Immature natural killer cell (primary cell): Measurements from ENCODE around the gene GPX4. TPM values are rescaled to one million over a fixed set of nuclear protein-coding genes. Genes with fewer than 3 reads are reported as not detected.

Experiments used
- DNase-seq, 3 donors: peaks; one replicate each; pipeline ENCODE4 v3.0.0; 2022; ENCODE audit warnings: mixed read lengths in 1 of 3
- H3K27ac Mint-ChIP-seq, 6 donors: one replicate each; pipeline ENCODE4 v1.8.0; 2020; ENCODE audit warnings: mixed read lengths in 6 of 6, mild to moderate bottlenecking in 5 of 6, inconsistent platforms in 4 of 6, moderate library complexity in 3 of 6
- H3K27me3 Mint-ChIP-seq, 3 donors: one replicate each; pipeline ENCODE4 v1.8.0; 2020 to 2021; ENCODE audit warnings: low read depth in 3 of 3, mild to moderate bottlenecking in 3 of 3, mixed read lengths in 3 of 3, moderate library complexity in 3 of 3, inconsistent platforms in 1 of 3
- H3K36me3 Mint-ChIP-seq, 3 donors: one replicate each; pipeline ENCODE4 v1.8.0; 2020; ENCODE audit warnings: mixed read lengths in 3 of 3, inconsistent platforms in 2 of 3, mild to moderate bottlenecking in 2 of 3
- H3K4me1 Mint-ChIP-seq, 2 donors: one replicate each; pipeline ENCODE4 v1.8.0; 2020; ENCODE audit warnings: inconsistent platforms in 2 of 2, mild to moderate bottlenecking in 2 of 2, mixed read lengths in 2 of 2, moderate library complexity in 1 of 2
- H3K4me3 Mint-ChIP-seq, 5 donors: one replicate each; pipeline ENCODE4 v1.8.0; 2020; ENCODE audit warnings: mild to moderate bottlenecking in 5 of 5, mixed read lengths in 5 of 5, inconsistent platforms in 3 of 5, moderate library complexity in 3 of 5
- H3K9me3 Mint-ChIP-seq, 6 donors: one replicate each; pipeline ENCODE4 v1.8.0; 2020; ENCODE audit warnings: mild to moderate bottlenecking in 6 of 6, mixed read lengths in 6 of 6, inconsistent platforms in 4 of 6, moderate library complexity in 3 of 6
- polyA plus RNA-seq, 3 donors: library from polyadenylated mRNA; unstranded; fragments of 300-500 nt; fragmentation: Illumina TruSeq; gene quantifications; one replicate each; pipeline ENCODE4 v1.2.3, GENCODE V29; 2021

GPX4 gene
- polyA plus RNA-seq = 100 to 1,000 TPM; 225 to 320 (median 280) TPM

DNA sequence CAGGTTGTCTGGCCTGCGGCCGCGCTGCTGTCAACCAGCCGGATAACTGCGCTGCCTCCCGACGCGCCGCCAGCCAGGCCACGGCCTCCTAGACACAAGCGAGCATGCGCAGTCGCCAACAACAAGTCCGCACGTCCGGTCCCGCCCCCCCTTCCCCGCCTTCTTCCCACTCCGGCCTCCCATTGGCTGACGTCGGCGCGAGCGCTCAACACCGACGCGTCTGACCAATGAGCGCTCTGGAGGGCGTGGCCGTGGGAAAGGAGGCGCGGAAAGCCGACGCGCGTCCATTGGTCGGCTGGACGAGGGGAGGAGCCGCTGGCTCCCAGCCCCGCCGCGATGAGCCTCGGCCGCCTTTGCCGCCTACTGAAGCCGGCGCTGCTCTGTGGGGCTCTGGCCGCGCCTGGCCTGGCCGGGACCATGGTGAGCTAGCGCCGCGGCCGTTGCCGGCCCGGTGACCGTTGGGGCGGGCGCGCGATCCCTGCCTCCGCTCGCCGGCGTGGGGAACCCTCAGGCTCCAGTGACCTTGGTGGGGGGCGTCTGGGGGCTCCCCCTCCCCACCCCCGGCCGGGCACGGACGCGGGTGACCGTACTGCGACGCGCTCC is at the start of gene GPX4:
Gene GPX4 (plus strand): TSS at position 287 of the 603 bp plus-strand sequence. CDS start 50 bp downstream, at position 337.
- Mint-ChIP-seq H3K36me3 (no peaks in the 10 kb centered on the region), H3K9me3 (no peaks in the 10 kb centered on the region), H3K27ac (peak within 1 kb of the TSS; percentile 88 to 96 (median 94)), H3K4me1 (peaks cover 25 to 38% of the 10 kb centered on the region in 2 donors), H3K27me3 (peaks cover 11 to 18% (median 13%) of the 10 kb centered on the region in 3 donors), H3K4me3 (peak within 1 kb of the TSS; percentile 72 to 80 (median 76))
- peak; percentile 95 to 98 (median 98) for DNase-seq

DNA sequence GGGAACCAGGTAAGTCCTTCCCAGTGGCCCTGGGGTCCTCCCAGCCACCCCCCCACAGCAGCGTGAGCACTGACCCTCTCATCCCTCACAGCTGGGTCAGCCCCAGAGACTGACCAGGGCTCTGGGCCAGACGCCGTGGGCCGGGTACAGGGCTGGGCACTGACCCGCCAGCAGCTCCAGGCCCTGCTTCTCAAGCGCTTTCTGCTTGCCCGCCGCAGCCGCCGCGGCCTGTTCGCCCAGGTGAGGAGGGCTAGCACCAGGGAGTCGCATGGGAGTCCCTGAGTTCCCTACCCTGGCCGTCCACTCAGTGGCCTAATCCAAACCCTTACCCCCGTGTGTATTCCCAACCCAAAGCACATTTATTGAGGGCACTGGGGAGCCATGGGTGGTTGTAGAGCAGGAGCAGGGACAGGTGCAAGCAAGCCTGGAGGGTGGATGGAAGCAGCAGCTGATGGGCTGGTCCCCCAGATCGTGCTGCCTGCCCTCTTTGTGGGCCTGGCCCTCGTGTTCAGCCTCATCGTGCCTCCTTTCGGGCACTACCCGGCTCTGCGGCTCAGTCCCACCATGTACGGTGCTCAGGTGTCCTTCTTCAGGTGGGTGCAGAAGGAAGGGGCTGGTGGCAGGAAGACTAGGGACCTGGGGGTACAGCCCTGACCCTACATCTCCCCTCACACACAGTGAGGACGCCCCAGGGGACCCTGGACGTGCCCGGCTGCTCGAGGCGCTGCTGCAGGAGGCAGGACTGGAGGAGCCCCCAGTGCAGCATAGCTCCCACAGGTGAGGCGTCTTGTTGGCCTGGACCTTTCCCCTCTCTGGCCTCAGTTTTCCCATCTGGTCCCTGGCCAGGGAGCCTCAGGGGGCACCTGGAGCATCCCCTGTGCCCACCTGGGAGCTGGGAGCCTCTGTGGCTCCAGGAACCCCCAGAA is 49.4 kb upstream of the GPX4 start:
- peaks cover 0 to 2% (median 1%) of the 10 kb centered on the region in 3 donors for H3K27me3 Mint-ChIP-seq
- peaks cover 9 to 18% (median 10%) of the 10 kb centered on the region in 3 donors for H3K36me3 Mint-ChIP-seq
- H3K9me3 Mint-ChIP-seq = peaks cover 0 to 6% (median 3%) of the 10 kb centered on the region in 6 donors
- no peak for DNase-seq
- peaks cover 14% of the 10 kb centered on the region in 2 donors for H3K4me1 Mint-ChIP-seq
- peak overlapping the region in 1 of 6 donors; percentile 50 for H3K27ac Mint-ChIP-seq
- no peak overlapping the region for H3K4me3 Mint-ChIP-seq

- Mint-ChIP-seq H3K27me3 (peaks cover 0 to 2% (median 1%) of the 10 kb centered on the region in 3 donors), H3K9me3 (peaks cover 0 to 6% (median 3%) of the 10 kb centered on the region in 6 donors), H3K4me1 (peaks cover 14% of the 10 kb centered on the region in 2 donors), H3K27ac (no peak overlapping the region), H3K4me3 (no peak overlapping the region), H3K36me3 (peaks cover 9 to 18% (median 10%) of the 10 kb centered on the region in 3 donors)
- DNase-seq = no peak
Measured at GRCh38 chr19:1055028-1055425, 48.8 kb upstream of the GPX4 start.

GRCh38 chr19:1055886-1056620 is 47.7 kb upstream of the GPX4 start:
- Mint-ChIP-seq H3K27me3 (peaks cover 0 to 2% (median 1%) of the 10 kb centered on the region in 3 donors), H3K4me1 (peaks cover 14% of the 10 kb centered on the region in 2 donors), H3K4me3 (no peak overlapping the region), H3K27ac (no peak overlapping the region), H3K36me3 (peaks cover 9 to 18% (median 10%) of the 10 kb centered on the region in 3 donors), H3K9me3 (peaks cover 0 to 6% (median 3%) of the 10 kb centered on the region in 6 donors)
- DNase-seq = no peak

DNA sequence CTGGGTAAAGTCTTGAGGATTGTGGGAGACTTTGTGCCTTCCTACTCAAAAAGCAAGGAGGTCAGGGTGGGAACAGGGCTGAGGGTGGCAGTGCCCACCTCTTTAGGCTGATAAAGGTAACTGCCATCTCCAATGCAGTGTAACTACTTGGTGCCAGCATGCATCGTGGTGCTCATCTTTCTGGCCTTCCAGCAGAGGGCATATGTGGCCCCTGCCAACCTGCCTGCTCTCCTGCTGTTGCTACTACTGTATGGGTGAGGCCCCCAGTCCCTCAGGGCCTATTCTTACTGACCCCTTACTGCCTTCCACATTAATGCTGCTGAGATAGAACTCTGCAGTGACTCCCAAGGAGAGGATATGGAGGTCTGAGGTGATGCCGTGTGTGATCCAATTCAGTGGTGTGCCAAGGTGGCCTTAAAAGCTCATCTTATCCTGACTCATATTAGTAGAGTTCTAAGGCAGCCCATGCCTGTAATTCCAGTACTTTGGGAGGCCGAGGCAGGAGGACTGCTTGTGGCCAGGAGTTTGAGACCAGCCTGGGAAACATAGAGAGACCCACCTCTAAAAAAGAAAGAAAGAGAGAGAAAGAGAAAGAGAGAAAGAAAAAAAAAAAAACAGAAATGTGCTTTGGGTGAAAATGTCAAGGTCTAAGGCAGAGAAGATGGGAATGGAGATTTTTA is 46.5 kb upstream of the GPX4 start:
- H3K4me3 Mint-ChIP-seq = no peak overlapping the region
- H3K9me3 Mint-ChIP-seq = peaks cover 0 to 6% (median 3%) of the 10 kb centered on the region in 6 donors
- H3K36me3 Mint-ChIP-seq = peaks cover 9 to 18% (median 10%) of the 10 kb centered on the region in 3 donors
- peak overlapping the region in 4 of 6 donors; percentile 41 to 78 (median 67) for H3K27ac Mint-ChIP-seq
- peak in 2 of 3 donors; percentile 47 to 58 for DNase-seq
- H3K27me3 Mint-ChIP-seq = peaks cover 0 to 2% (median 1%) of the 10 kb centered on the region in 3 donors
- H3K4me1 Mint-ChIP-seq = peaks cover 14% of the 10 kb centered on the region in 2 donors

GRCh38 chr19:1058112-1058511 is 45.7 kb upstream of the GPX4 start:
- Mint-ChIP-seq H3K36me3 (peaks cover 9 to 18% (median 10%) of the 10 kb centered on the region in 3 donors), H3K27me3 (peaks cover 0 to 4% (median 2%) of the 10 kb centered on the region in 3 donors), H3K4me1 (peaks cover 14% of the 10 kb centered on the region in 2 donors), H3K27ac (peak overlapping the region in 5 of 6 donors; percentile 19 to 67 (median 48)), H3K9me3 (peaks cover 0 to 6% (median 3%) of the 10 kb centered on the region in 6 donors), H3K4me3 (no peak overlapping the region)
- no peak for DNase-seq

DNA sequence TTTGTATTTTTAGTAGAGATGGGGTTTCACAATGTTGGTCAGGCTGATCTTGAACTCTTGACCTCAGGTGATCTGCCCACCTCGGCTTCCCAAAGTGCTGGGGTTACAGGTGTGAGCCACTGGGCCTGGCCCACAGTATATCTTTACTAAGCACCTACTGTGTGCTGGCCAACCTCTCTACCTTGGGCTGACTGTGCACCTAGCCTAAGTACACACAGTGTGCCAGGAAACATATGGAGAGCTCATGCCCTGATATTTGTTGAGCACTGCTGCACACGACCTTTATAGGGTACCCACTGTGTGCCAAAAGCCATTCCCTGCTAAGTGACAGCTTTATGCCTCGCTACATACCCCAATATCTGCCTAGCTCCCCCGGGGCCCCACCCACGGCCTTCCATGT is 43.1 kb upstream of the GPX4 start:
- Mint-ChIP-seq H3K4me1 (peaks cover 24 to 27% of the 10 kb centered on the region in 2 donors), H3K36me3 (peaks cover 9 to 18% (median 10%) of the 10 kb centered on the region in 3 donors), H3K9me3 (peaks cover 0 to 6% (median 3%) of the 10 kb centered on the region in 6 donors), H3K27ac (no peak overlapping the region), H3K4me3 (no peak overlapping the region), H3K27me3 (peaks cover 0 to 4% (median 3%) of the 10 kb centered on the region in 3 donors)
- DNase-seq = no peak

- Mint-ChIP-seq H3K4me3 (no peak overlapping the region), H3K27ac (no peak overlapping the region), H3K4me1 (peaks cover 26 to 29% of the 10 kb centered on the region in 2 donors), H3K9me3 (peaks cover 0 to 5% (median 3%) of the 10 kb centered on the region in 6 donors), H3K27me3 (peaks cover 0 to 4% (median 2%) of the 10 kb centered on the region in 3 donors), H3K36me3 (peaks cover 4 to 11% (median 9%) of the 10 kb centered on the region in 3 donors)
- DNase-seq = no peak
Measured at GRCh38 chr19:1061987-1062386, 41.8 kb upstream of the GPX4 start.

- peaks cover 0 to 4% (median 2%) of the 10 kb centered on the region in 3 donors for H3K27me3 Mint-ChIP-seq
- no peak overlapping the region for H3K27ac Mint-ChIP-seq
Measured at GRCh38 chr19:1062387-1063029, 41.3 kb upstream of the GPX4 start.

GRCh38 chr19:1063030-1063908 is 40.5 kb upstream of the GPX4 start:
- Mint-ChIP-seq H3K4me3 (no peak overlapping the region), H3K36me3 (peaks cover 0 to under 1% (median 0%) of the 10 kb centered on the region in 3 donors), H3K27me3 (peaks cover 0 to 11% (median 5%) of the 10 kb centered on the region in 3 donors), H3K27ac (peak overlapping the region in 4 of 6 donors; percentile 64 to 87 (median 76)), H3K9me3 (no peaks in the 10 kb centered on the region), H3K4me1 (peaks cover 13 to 20% of the 10 kb centered on the region in 2 donors)
- DNase-seq = peak; percentile 65 to 72 (median 66)

More at GRCh38 chr19:1062387-1063029, 41.3 kb upstream of the GPX4 start:
- Mint-ChIP-seq H3K36me3 (peaks cover 1 to 7% (median 5%) of the 10 kb centered on the region in 3 donors), H3K4me3 (no peak overlapping the region), H3K4me1 (peaks cover 21 to 24% of the 10 kb centered on the region in 2 donors), H3K9me3 (peaks cover 0 to under 1% (median under 1%) of the 10 kb centered on the region in 6 donors)
- no peak for DNase-seq

DNA sequence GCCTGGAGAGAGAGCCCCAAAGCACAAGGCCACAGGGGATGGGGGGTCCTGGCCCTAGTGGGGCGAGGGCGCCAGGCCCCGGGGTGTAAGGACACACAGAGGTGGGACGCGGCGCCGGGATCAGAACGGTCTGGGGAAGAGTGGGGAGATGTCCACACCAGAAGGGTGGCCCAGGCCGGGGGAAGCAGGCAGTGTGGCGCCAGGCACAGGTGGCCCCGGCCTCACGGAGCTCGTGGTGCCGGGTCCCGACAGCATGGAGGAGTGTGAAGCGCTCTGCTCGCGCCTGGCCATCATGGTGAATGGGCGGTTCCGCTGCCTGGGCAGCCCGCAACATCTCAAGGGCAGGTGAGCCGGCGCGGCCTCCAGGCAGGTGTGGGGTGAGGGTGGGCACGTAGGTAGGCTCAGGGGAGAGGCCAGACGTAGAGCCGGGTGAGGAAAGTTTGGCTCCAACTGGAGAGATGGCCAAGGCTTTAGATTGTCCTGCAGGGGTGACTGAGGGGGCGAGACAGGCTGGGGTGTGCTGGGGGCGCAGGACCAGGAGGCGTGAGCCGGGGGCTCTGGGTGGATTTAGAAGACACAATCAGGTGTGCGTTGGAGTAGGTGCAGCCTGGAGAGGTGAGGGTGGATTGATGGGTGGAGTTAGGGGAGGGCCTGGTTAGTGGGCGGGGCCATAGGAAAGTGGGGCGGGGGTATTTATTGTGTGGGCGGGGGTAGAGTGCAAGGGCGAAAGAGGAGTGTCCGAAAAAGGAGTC is 39.7 kb upstream of the GPX4 start:
- Mint-ChIP-seq H3K9me3 (no peaks in the 10 kb centered on the region), H3K4me1 (peaks cover 19 to 27% of the 10 kb centered on the region in 2 donors), H3K27ac (peak overlapping the region in 3 of 6 donors; percentile 7 to 40 (median 36)), H3K36me3 (peaks cover 4 to 5% (median 5%) of the 10 kb centered on the region in 3 donors), H3K27me3 (peaks cover 6 to 17% (median 10%) of the 10 kb centered on the region in 3 donors), H3K4me3 (no peak overlapping the region)
- no peak for DNase-seq
